ENCODE data around the gene SERINC5.

GRCh38 chr5:80260461-80260860, 4.6 kb upstream of the SERINC5 start:
- TF ChIP-seq, protein P1, sequence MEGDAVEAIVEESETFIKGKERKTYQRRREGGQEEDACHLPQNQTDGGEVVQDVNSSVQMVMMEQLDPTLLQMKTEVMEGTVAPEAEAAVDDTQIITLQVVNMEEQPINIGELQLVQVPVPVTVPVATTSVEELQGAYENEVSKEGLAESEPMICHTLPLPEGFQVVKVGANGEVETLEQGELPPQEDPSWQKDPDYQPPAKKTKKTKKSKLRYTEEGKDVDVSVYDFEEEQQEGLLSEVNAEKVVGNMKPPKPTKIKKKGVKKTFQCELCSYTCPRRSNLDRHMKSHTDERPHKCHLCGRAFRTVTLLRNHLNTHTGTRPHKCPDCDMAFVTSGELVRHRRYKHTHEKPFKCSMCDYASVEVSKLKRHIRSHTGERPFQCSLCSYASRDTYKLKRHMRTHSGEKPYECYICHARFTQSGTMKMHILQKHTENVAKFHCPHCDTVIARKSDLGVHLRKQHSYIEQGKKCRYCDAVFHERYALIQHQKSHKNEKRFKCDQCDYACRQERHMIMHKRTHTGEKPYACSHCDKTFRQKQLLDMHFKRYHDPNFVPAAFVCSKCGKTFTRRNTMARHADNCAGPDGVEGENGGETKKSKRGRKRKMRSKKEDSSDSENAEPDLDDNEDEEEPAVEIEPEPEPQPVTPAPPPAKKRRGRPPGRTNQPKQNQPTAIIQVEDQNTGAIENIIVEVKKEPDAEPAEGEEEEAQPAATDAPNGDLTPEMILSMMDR (IDR thresholded peaks at IDR 0.05; ENCODE audit: insufficient read depth, low read length) = no peak
- no peak for TF ChIP-seq SPI1 (IDR thresholded peaks at IDR 0.05; ENCODE audit: borderline replicate concordance, low read depth)
- TF ChIP-seq POLR2AphosphoS5 (IDR thresholded peaks at IDR 0.05; ENCODE audit: low read depth) = no peak
